ENCODE results near the gene PTDSS2.

The PTDSS2 gene

GRCh38 chr11:494761-495536, 44.9 kb downstream of the PTDSS2 start:
- DNase-seq: no peak

- DNase-seq: no peak
Measured at GRCh38 chr11:495537-495931, 45.5 kb downstream of the PTDSS2 start.

GRCh38 chr11:496834-497564, 46.9 kb downstream of the PTDSS2 start:
- no peak for DNase-seq

- DNase-seq: no peak
Measured at GRCh38 chr11:497565-498296, 47.7 kb downstream of the PTDSS2 start.

- DNase-seq: no peak
Measured at GRCh38 chr11:498297-499181, 48.5 kb downstream of the PTDSS2 start.

GRCh38 chr11:499201-500076, 49.4 kb downstream of the PTDSS2 start:
- no peak for DNase-seq

GRCh38 chr11:501001-501682, 51.1 kb downstream of the PTDSS2 start:
- no peak for DNase-seq

GRCh38 chr11:501683-502287, 51.7 kb downstream of the PTDSS2 start:
- DNase-seq: no peak

GRCh38 chr11:502288-503178, 52.5 kb downstream of the PTDSS2 start:
- DNase-seq: no peak

- no peak for DNase-seq
Measured at GRCh38 chr11:503179-503981, 53.3 kb downstream of the PTDSS2 start.

GRCh38 chr11:504053-504993, 54.2 kb downstream of the PTDSS2 start:
- no peak for DNase-seq

GRCh38 chr11:504994-505344, 54.9 kb downstream of the PTDSS2 start:
- DNase-seq: no peak

- DNase-seq: peak; percentile 95
Measured at GRCh38 chr11:506238-506994, 56.3 kb downstream of the PTDSS2 start.

- peak; percentile 96 for DNase-seq
Measured at GRCh38 chr11:506995-507726, 57.1 kb downstream of the PTDSS2 start, which contains the start of gene RNH1. Gene RNH1 (minus strand): TSS chr11:507242. CDS start chr11:502162, 5,080 bp downstream.

GRCh38 chr11:507727-508515, 57.8 kb downstream of the PTDSS2 start:
- DNase-seq: no peak

All from NK-92 treated with Interleukin-12 subunit alpha and Interleukin-12 subunit beta, amount 100 ng/mL, for 24 hours (cell line).